Glutamatergic neuron (in vitro differentiated cells): Measurements from ENCODE around the gene NDUFS4. TPM values are rescaled to one million over a fixed set of nuclear protein-coding genes. Genes with fewer than 3 reads are reported as not detected.

Experiments
- DNase-seq: peaks from one replicate; pipeline ENCODE4 v3.0.0; 2022
- H3K27ac Mint-ChIP-seq: one replicate; pipeline ENCODE4 v1.8.0; 2020; ENCODE audit warnings: mild to moderate bottlenecking, mixed read lengths, inconsistent platforms; ENCODE audit not compliant: unreplicated experiment
- H3K27me3 Mint-ChIP-seq: one replicate; pipeline ENCODE4 v1.8.0; 2020; ENCODE audit warnings: mild to moderate bottlenecking, moderate library complexity, mixed read lengths, inconsistent platforms; ENCODE audit not compliant: unreplicated experiment
- H3K36me3 Mint-ChIP-seq: one replicate; pipeline ENCODE4 v1.8.0; 2020; ENCODE audit warnings: mild to moderate bottlenecking, mixed read lengths, inconsistent platforms; ENCODE audit not compliant: unreplicated experiment
- H3K4me1 Mint-ChIP-seq: one replicate; pipeline ENCODE4 v1.8.0; 2020; ENCODE audit warnings: mild to moderate bottlenecking, low read depth, mixed read lengths, inconsistent platforms; ENCODE audit not compliant: unreplicated experiment
- H3K4me3 Mint-ChIP-seq: one replicate; pipeline ENCODE4 v1.8.0; 2020; ENCODE audit warnings: mild to moderate bottlenecking, mixed read lengths, inconsistent platforms; ENCODE audit not compliant: unreplicated experiment
- H3K9me3 Mint-ChIP-seq: one replicate; pipeline ENCODE4 v1.8.0; 2020; ENCODE audit warnings: mild to moderate bottlenecking, moderate library complexity, mixed read lengths, inconsistent platforms; ENCODE audit not compliant: unreplicated experiment
- CTCF ChIP-seq: fragments of 200-600 bp; sonication (generic); IDR thresholded peaks from one replicate; pipeline ENCODE4 v1.5.0; 2021; ENCODE audit not compliant: partially characterized antibody, unreplicated experiment
- total RNA-seq: library from RNA; stranded (reverse); fragmentation: NEBNext Ultra II Directional; extraction: Animal tissue kit (Norgen Biotek cat#: 25700); gene quantifications from one replicate; pipeline ENCODE4 v1.2.1, GENCODE V29; 2021; ENCODE audit not compliant: unreplicated experiment

NDUFS4 gene
- total RNA-seq, 1 donor from 2014 or later, result 87.3 TPM

DNA sequence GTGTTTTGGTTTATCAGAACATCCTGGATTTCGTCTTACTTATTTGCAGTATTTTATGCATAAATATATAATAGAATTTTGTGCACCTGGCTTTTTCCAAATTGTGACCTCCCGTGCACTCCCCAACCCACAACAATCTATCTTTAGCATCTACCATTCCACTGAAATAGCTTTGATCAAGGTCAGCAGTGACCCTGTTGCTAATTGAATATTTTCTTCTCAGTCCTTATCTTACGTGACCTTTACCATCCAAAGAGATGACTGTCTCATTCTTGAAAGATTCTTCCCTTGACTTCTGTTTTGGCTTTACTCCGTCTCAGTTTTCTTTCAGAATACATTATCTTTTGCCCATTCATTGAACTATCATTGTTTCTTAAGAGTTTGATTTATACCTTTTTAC, 18.4 kb downstream of the NDUFS4 start:
- H3K4me3 Mint-ChIP-seq, result no peak overlapping the region
- no peak for DNase-seq
- no peak overlapping the region for H3K27ac Mint-ChIP-seq

DNA sequence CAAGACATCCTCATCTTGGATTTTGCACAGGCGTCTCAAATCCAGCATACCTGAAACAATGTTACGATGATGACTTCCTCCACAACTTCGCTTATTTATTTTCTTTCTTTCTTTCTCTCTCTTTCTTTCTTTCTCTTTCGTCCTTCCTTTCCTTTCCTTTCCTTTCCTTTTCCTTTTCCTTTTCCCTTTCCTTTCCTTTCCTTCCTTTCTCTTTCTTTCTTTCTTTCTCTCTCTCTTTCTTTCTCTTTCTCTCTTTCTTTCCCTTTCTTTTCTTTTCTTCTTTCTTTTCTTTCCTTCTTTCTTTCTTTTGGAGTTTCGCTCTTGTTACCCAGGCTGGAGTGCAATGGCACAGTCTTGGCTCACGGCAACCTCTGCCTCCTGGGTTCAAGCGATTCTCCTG, 20.1 kb downstream of the NDUFS4 start:
- H3K4me3 Mint-ChIP-seq, result no peak overlapping the region
- H3K36me3 Mint-ChIP-seq, result no peaks in the 10 kb centered on the region
- TF ChIP-seq CTCF, result no peak
- DNase-seq, result no peak
- H3K4me1 Mint-ChIP-seq, result no peaks in the 10 kb centered on the region
- H3K27me3 Mint-ChIP-seq, result no peaks in the 10 kb centered on the region
- H3K27ac Mint-ChIP-seq, result no peak overlapping the region
- H3K9me3 Mint-ChIP-seq, result no peaks in the 10 kb centered on the region

More for the DNA sequence above, 18.4 kb downstream of the NDUFS4 start:
- H3K9me3 Mint-ChIP-seq, result no peaks in the 10 kb centered on the region
- no peak for TF ChIP-seq CTCF
- peaks cover 4% of the 10 kb centered on the region for H3K4me1 Mint-ChIP-seq
- no peaks in the 10 kb centered on the region for H3K27me3 Mint-ChIP-seq
- H3K36me3 Mint-ChIP-seq, result no peaks in the 10 kb centered on the region

DNA sequence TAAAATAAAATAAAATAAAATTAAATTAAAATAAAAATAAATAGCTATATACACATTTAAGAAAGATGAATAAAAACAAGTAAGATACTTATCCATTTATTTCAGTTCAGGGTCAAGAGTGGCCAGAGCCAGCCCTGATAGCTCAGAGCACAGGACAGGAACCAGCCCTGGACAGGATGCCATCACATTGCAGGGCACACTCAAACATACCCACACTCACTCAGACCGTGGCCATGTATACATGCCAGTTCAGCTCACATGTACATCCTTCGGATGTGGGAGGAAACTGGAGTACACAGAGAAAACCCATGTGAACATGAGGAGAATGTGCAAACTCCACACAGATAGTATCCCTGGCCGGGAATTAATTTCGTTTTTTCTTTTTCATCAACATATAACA, 21.8 kb downstream of the NDUFS4 start:
- Mint-ChIP-seq H3K27ac (no peak overlapping the region), H3K4me3 (no peak overlapping the region), H3K27me3 (no peaks in the 10 kb centered on the region), H3K36me3 (no peaks in the 10 kb centered on the region), H3K4me1 (no peaks in the 10 kb centered on the region), H3K9me3 (no peaks in the 10 kb centered on the region)
- TF ChIP-seq CTCF, result no peak
- no peak for DNase-seq

DNA sequence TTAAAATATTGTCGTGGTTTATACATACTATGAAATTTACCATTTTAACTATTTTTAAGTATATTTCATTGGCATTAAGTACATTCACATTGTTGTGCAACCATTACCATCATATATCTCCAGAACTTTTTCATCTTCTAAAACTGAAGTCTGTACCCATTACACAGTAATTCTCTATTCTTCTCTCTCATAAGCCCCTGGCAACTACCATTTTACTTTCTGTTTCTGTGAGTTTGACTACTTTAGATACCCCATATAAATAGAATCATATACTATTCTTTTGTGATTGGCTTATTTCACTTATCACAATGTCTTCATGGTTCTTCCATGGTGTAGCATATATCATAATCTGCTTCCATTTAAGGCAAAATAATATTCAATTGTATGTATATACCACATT, 30.3 kb downstream of the NDUFS4 start:
- Mint-ChIP-seq H3K4me1 (peaks cover 6% of the 10 kb centered on the region), H3K27me3 (no peaks in the 10 kb centered on the region), H3K27ac (no peak overlapping the region), H3K4me3 (no peak overlapping the region), H3K36me3 (no peaks in the 10 kb centered on the region), H3K9me3 (peaks cover 2% of the 10 kb centered on the region)
- no peak for TF ChIP-seq CTCF
- no peak for DNase-seq

DNA sequence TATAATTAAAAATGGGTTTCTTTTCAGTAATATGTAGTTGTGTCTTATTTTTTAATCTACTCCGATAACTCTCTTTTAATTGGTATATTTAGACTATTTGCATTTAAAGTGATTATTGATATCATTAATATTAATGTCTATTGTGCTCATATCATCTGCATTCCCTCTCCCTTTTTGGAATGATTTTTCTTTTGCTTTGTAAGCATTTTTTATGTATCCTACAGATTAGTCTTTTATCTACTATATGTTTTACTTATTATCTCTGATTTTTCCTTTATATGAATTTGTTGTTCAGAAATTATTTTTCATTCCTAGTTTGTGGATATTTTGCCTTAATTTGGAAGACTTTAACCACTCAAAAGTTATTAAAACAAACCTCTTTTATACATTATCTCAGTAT, 34.0 kb downstream of the NDUFS4 start:
- no peak for TF ChIP-seq CTCF
- Mint-ChIP-seq H3K9me3 (peaks cover 2% of the 10 kb centered on the region), H3K4me3 (no peak overlapping the region), H3K36me3 (no peaks in the 10 kb centered on the region), H3K4me1 (peaks cover 6% of the 10 kb centered on the region), H3K27me3 (no peaks in the 10 kb centered on the region), H3K27ac (no peak overlapping the region)
- no peak for DNase-seq
